Neuronal stem cell (in vitro differentiated cells): ENCODE measurements around the gene MACF1.

ENCODE experiments used
- DNase-seq: peaks from one replicate; pipeline ENCODE4 v3.0.0-alpha.2; 2013; ENCODE audit warnings: low spot score
- H2AFZ ChIP-seq: one replicate; pipeline ENCODE4 v1.6.1; 2013; ENCODE audit warnings: mild to moderate bottlenecking, low read length, inconsistent platforms
- H2AK5ac ChIP-seq: 2 replicates; pipeline ENCODE4 v1.6.1; 2013; ENCODE audit warnings: low read depth, mild to moderate bottlenecking, inconsistent platforms, low read length, moderate library complexity, mixed read lengths
- H2BK120ac ChIP-seq: 2 replicates; pipeline ENCODE4 v1.6.1; 2013; ENCODE audit warnings: low read depth, mild to moderate bottlenecking, inconsistent platforms, low read length, moderate library complexity, mixed read lengths
- H2BK12ac ChIP-seq: one replicate; pipeline ENCODE4 v1.6.1; 2013; ENCODE audit warnings: low read length, inconsistent platforms
- H2BK15ac ChIP-seq: 2 replicates; pipeline ENCODE4 v1.6.1; 2013; ENCODE audit warnings: mild to moderate bottlenecking, low read length, inconsistent platforms, mixed read lengths
- H2BK5ac ChIP-seq: one replicate; pipeline ENCODE4 v1.6.1; 2013; ENCODE audit warnings: inconsistent platforms, mild to moderate bottlenecking, low read length, moderate library complexity
- H3K14ac ChIP-seq: one replicate; pipeline ENCODE4 v1.6.1; 2013; ENCODE audit warnings: low read length, inconsistent platforms
- H3K18ac ChIP-seq: 2 replicates; pipeline ENCODE4 v1.6.1; 2013; ENCODE audit warnings: low read length, inconsistent platforms
- H3K23ac ChIP-seq: 2 replicates; pipeline ENCODE4 v1.6.1; 2013; ENCODE audit warnings: low read depth, mild to moderate bottlenecking, mixed read lengths, low read length, inconsistent platforms; ENCODE audit not compliant: poor library complexity
- H3K27ac ChIP-seq: replicated peaks from 3 replicates; pipeline ENCODE4 v1.5.1; 2013; ENCODE audit warnings: low read length, inconsistent platforms
- H3K27me3 ChIP-seq, 3 experiments: 2 replicates each; pipeline ENCODE4 v1.6.1; 2013; ENCODE audit warnings: low read length in 3 of 3, mild to moderate bottlenecking in 2 of 3, inconsistent platforms in 1 of 3, low read depth in 1 of 3, mixed read lengths in 1 of 3, moderate library complexity in 1 of 3; ENCODE audit not compliant: control insufficient read depth in 3 of 3, insufficient read depth in 3 of 3
- H3K36me3 ChIP-seq, 2 donors: replicated peaks in 1 of 2; 2 replicates each; pipeline ENCODE4 v1.6.1; 2013; ENCODE audit warnings: low read length in 2 of 2; ENCODE audit not compliant: control insufficient read depth in 2 of 2, insufficient read depth in 2 of 2
- H3K4ac ChIP-seq: 2 replicates; pipeline ENCODE4 v1.6.1; 2013; ENCODE audit warnings: inconsistent platforms, mild to moderate bottlenecking, low read length, moderate library complexity
- H3K4me1 ChIP-seq, 2 donors: 1 replicate in 1 of 2; 2 replicates in 1 of 2; pipeline ENCODE4 v1.6.1; 2013; ENCODE audit warnings: low read length in 2 of 2, low read depth in 1 of 2; ENCODE audit not compliant: control insufficient read depth in 2 of 2, insufficient read depth in 1 of 2
- H3K4me2 ChIP-seq: one replicate; pipeline ENCODE4 v1.6.1; 2013; ENCODE audit warnings: mild to moderate bottlenecking, low read length, inconsistent platforms; ENCODE audit not compliant: insufficient read depth, poor library complexity, severe bottlenecking
- H3K4me3 ChIP-seq, 2 donors: 2 replicates each; pipeline ENCODE4 v1.5.1; 2013; ENCODE audit warnings: low read length in 2 of 2, mild to moderate bottlenecking in 2 of 2, inconsistent platforms in 1 of 2, moderate library complexity in 1 of 2
- H3K79me1 ChIP-seq: one replicate; pipeline ENCODE4 v1.6.1; 2013; ENCODE audit warnings: low read depth, mild to moderate bottlenecking, inconsistent platforms, low read length, moderate library complexity
- H3K9ac ChIP-seq: one replicate; pipeline ENCODE4 v1.6.1; 2013; ENCODE audit warnings: mild to moderate bottlenecking, low read depth, low read length, inconsistent platforms; ENCODE audit not compliant: poor library complexity
- H3K9me3 ChIP-seq, 2 donors: replicated peaks in 1 of 2; 2 replicates each; pipeline versions ENCODE3 to v1.6.1; 2013; ENCODE audit warnings: low read length in 2 of 2, mild to moderate bottlenecking in 2 of 2, inconsistent platforms in 1 of 2, low read depth in 1 of 2, mixed read lengths in 1 of 2, moderate library complexity in 1 of 2; ENCODE audit not compliant: control insufficient read depth in 2 of 2, insufficient read depth in 1 of 2
- H4K8ac ChIP-seq: one replicate; pipeline ENCODE4 v1.6.1; 2013; ENCODE audit warnings: low read depth, mild to moderate bottlenecking, inconsistent platforms, low read length, moderate library complexity
- H4K91ac ChIP-seq: one replicate; pipeline ENCODE4 v1.6.1; 2013; ENCODE audit warnings: low read length, low read depth, mild to moderate bottlenecking, inconsistent platforms; ENCODE audit not compliant: poor library complexity
- WGBS, 2 donors: extraction: QIAGEN DNeasy Blood & Tissue Kit; methylation state at CpG; one replicate each; pipeline ENCODE4 v1.1.7; 2013; ENCODE audit warnings: missing lambda C conversion rate in 2 of 2, mixed read lengths in 1 of 2; ENCODE audit not compliant: insufficient read length in 2 of 2, insufficient replicate concordance in 1 of 2; ENCODE audit errors: extremely low coverage in 2 of 2; 5-methylcytosine and 5-hydroxymethylcytosine counted together

The MACF1 gene

GRCh38 chr1:39427912-39428311 is 223.4 kb downstream of the MACF1 start:
- Histone ChIP-seq H2BK5ac (no peak overlapping the region), H3K9ac (no peak overlapping the region), H3K23ac (no peak overlapping the region), H4K91ac (no peak overlapping the region), H3K18ac (no peak overlapping the region), H3K9me3 (no peaks in the 10 kb centered on the region), H3K4me2 (no peak overlapping the region), H2BK15ac (no peak overlapping the region), H2BK120ac (no peak overlapping the region), H3K79me1 (no peaks in the 10 kb centered on the region), H4K8ac (no peak overlapping the region), H3K36me3 (peaks cover 18 to 99% of the 10 kb centered on the region in 2 donors), H3K4ac (no peak overlapping the region), H3K27me3 (no peaks in the 10 kb centered on the region), H3K4me3 (no peak overlapping the region), H2BK12ac (peak overlapping the region; percentile 7), H3K4me1 (no peaks in the 10 kb centered on the region), H3K14ac (no peak overlapping the region), H2AK5ac (no peak overlapping the region), H3K27ac (no peak overlapping the region), H2AFZ (no peak overlapping the region)
- DNase-seq: no peak
- no CpG with 5 or more reads among the region's 4 CpGs for WGBS, 2 donors

GRCh38 chr1:39431927-39432326 is 227.4 kb downstream of the MACF1 start:
- Histone ChIP-seq H3K4me3 (no peak overlapping the region), H3K9me3 (no peaks in the 10 kb centered on the region), H4K91ac (no peak overlapping the region), H3K36me3 (peaks cover 25 to 99% of the 10 kb centered on the region in 2 donors), H2BK5ac (no peak overlapping the region), H3K4ac (no peak overlapping the region), H3K14ac (no peak overlapping the region), H3K9ac (no peak overlapping the region), H2BK120ac (no peak overlapping the region), H3K27ac (no peak overlapping the region), H3K79me1 (no peaks in the 10 kb centered on the region), H3K27me3 (no peaks in the 10 kb centered on the region), H3K18ac (no peak overlapping the region), H2AFZ (no peak overlapping the region), H3K4me1 (no peaks in the 10 kb centered on the region), H4K8ac (no peak overlapping the region), H3K23ac (no peak overlapping the region), H2BK12ac (no peak overlapping the region), H2BK15ac (no peak overlapping the region), H2AK5ac (no peak overlapping the region), H3K4me2 (no peak overlapping the region)
- WGBS, 2 donors: no CpG with 5 or more reads among the region's 5 CpGs
- no peak for DNase-seq

- H3K27ac ChIP-seq: no peak overlapping the region
- WGBS, 2 donors: no CpG with 5 or more reads among the region's 3 CpGs
- no peak overlapping the region for H4K91ac ChIP-seq
- H3K36me3 ChIP-seq: peaks cover 20 to 99% of the 10 kb centered on the region in 2 donors
- H3K14ac ChIP-seq: no peak overlapping the region
- peaks cover 0 to 3% of the 10 kb centered on the region in 2 donors for H3K9me3 ChIP-seq
- no peak overlapping the region for H3K4me2 ChIP-seq
- no peak overlapping the region for H2BK12ac ChIP-seq
- H3K4me1 ChIP-seq: no peaks in the 10 kb centered on the region
- no peak for DNase-seq
- no peak overlapping the region for H2AK5ac ChIP-seq
- no peak overlapping the region for H2BK120ac ChIP-seq
- no peak overlapping the region for H4K8ac ChIP-seq
- H3K18ac ChIP-seq: no peak overlapping the region
- no peak overlapping the region for H3K4ac ChIP-seq
- no peak overlapping the region for H3K9ac ChIP-seq
- H3K27me3 ChIP-seq: no peaks in the 10 kb centered on the region
- H2BK15ac ChIP-seq: no peak overlapping the region
- no peak overlapping the region for H2BK5ac ChIP-seq
- no peak overlapping the region for H3K4me3 ChIP-seq
- no peak overlapping the region for H3K23ac ChIP-seq
- H2AFZ ChIP-seq: no peak overlapping the region
- H3K79me1 ChIP-seq: no peaks in the 10 kb centered on the region
Measured at GRCh38 chr1:39434797-39435395, 230.4 kb downstream of the MACF1 start.

- no CpG with 5 or more reads among the region's 5 CpGs for WGBS, 2 donors
- Histone ChIP-seq H3K4me1 (no peaks in the 10 kb centered on the region), H3K14ac (no peak overlapping the region), H3K79me1 (no peaks in the 10 kb centered on the region), H3K9ac (no peak overlapping the region), H2AFZ (no peak overlapping the region), H3K4me3 (no peak overlapping the region), H3K4ac (no peak overlapping the region), H2BK5ac (no peak overlapping the region), H3K36me3 (peaks cover 20 to 99% of the 10 kb centered on the region in 2 donors), H3K23ac (no peak overlapping the region), H2AK5ac (no peak overlapping the region), H3K4me2 (no peak overlapping the region), H2BK12ac (no peak overlapping the region), H4K91ac (no peak overlapping the region), H2BK120ac (no peak overlapping the region), H4K8ac (no peak overlapping the region), H3K27me3 (no peaks in the 10 kb centered on the region), H3K27ac (no peak overlapping the region), H3K9me3 (peaks cover 0 to 3% of the 10 kb centered on the region in 2 donors), H2BK15ac (no peak overlapping the region), H3K18ac (no peak overlapping the region)
- DNase-seq: no peak
Measured at GRCh38 chr1:39435597-39435996, 231.1 kb downstream of the MACF1 start.
